ENCODE data around the gene R3HDM2.

R3HDM2 gene

DNA sequence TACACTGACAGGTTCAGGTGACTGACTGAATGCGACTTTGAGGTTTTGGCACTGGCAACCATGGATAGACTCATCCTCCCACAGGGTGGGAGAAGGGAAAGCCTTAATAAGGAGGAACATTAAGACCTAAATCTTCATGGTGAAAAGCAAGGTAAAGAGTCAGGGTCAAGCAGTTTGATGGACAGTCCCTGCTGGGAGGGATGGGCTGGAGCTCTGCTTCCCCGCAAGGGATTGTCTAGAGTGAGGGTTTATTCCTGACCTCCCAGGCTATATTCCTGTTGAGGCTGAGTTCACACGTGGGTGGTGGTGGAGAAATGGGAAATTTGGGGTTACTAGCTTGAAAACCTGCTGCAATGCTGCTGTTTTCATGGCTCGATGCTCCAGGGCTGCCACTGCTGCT, 170.5 kb downstream of the R3HDM2 start:
- Histone ChIP-seq H3K27ac (ENCODE audit: low read depth, low read length) (no peak overlapping the region), H3K9me3 (ENCODE audit: control insufficient read depth in 1 of 2, low read length in 2 of 2) (no peaks in the 10 kb centered on the region), H3K9ac (ENCODE audit: low read depth in 1 of 2, low read length in 2 of 2) (no peak overlapping the region), H3K4me1 (ENCODE audit: control insufficient read depth in 1 of 2, insufficient read depth in 2 of 2, low read length in 2 of 2) (no peaks in the 10 kb centered on the region), H3K36me3 (ENCODE audit: control insufficient read depth in 1 of 2, insufficient read depth in 2 of 2, low read length in 2 of 2) (peaks cover 34 to 65% of the 10 kb centered on the region in 2 donors), H3K27me3 (ENCODE audit: control insufficient read depth in 1 of 2, insufficient read depth in 2 of 2, low read length in 2 of 2) (no peaks in the 10 kb centered on the region), H3K4me3 (ENCODE audit: low read depth in 1 of 2, low read length in 2 of 2) (no peak overlapping the region)

DNA sequence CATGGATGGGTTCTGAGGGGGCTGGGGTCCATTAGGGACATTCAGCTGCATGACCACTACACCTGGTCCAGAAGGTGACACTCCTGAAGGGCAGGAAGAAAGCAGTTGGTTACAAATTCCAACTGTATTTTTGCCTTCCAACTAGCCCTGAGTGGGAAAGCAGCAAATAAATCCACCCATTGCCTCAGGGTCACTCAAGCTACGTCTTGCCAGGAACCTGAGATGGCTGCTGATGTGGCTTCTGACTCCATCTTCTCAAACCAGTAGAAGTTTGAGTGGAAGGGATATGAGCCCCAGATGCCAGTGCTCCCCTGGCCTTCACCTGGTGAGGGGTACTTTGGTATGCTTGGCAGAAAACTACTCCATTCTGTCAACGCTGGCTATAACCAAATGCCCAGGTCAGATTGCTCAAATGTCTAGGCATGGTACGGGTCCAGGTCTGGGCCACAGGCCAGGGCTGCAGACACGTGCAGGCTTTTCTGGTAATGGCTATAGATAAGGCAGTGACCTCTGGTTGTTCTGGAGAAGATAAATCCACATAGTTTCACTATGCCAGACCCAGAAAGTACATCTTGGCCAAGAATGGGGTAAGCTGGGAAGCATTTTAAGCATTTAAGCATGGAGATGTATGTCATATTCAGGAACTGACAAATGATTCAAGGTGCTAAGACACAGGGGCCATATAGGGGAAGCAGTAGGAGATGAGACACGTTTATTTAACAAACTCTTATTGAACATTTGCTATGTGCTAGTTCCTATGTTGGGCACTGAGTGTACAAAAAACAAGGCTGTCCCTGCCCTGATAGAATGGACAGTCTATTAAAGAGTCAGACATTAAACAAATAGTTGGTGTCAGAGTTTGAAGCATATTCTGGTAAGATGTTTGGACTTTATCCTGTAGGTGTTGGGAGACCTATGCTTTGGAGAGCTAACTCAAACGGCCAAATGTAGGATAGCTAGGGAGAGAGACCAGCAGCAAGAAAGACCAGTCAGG, 171.6 kb downstream of the R3HDM2 start:
- H3K36me3 ChIP-seq (ENCODE audit: control insufficient read depth in 1 of 2, insufficient read depth in 2 of 2, low read length in 2 of 2) = peaks cover 34 to 71% of the 10 kb centered on the region in 2 donors
- H3K9ac ChIP-seq (ENCODE audit: low read depth in 1 of 2, low read length in 2 of 2) = no peak overlapping the region
- H3K4me1 ChIP-seq (ENCODE audit: control insufficient read depth in 1 of 2, insufficient read depth in 2 of 2, low read length in 2 of 2) = no peaks in the 10 kb centered on the region
- no peaks in the 10 kb centered on the region for H3K27me3 ChIP-seq (ENCODE audit: control insufficient read depth in 1 of 2, insufficient read depth in 2 of 2, low read length in 2 of 2)
- H3K27ac ChIP-seq (ENCODE audit: low read depth, low read length) = no peak overlapping the region
- no peak overlapping the region for H3K4me3 ChIP-seq (ENCODE audit: low read depth in 1 of 2, low read length in 2 of 2)
- no peaks in the 10 kb centered on the region for H3K9me3 ChIP-seq (ENCODE audit: control insufficient read depth in 1 of 2, low read length in 2 of 2)

DNA sequence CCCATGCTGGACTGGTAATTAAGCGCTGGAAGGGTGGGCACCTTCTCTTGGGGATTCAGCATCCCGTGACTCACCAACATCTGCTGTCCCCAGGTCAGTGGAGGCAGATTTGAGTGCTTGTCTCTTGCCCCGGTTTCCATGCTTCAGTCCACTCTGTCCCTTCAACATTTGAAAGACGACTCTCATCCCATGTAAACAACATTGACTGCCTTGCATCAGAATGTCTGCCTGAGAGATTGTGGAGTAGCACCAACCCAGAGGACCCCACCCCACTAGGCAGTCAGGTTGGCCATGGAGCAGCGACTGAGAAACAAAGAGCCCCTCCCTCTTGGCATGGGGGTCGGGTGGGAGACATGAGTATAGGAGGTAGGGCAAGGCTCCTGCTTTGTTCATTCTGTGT, 174.9 kb downstream of the R3HDM2 start:
- H3K9ac ChIP-seq (ENCODE audit: low read depth in 1 of 2, low read length in 2 of 2) = no peak overlapping the region
- H3K27me3 ChIP-seq (ENCODE audit: control insufficient read depth in 1 of 2, insufficient read depth in 2 of 2, low read length in 2 of 2) = no peaks in the 10 kb centered on the region
- H3K9me3 ChIP-seq (ENCODE audit: control insufficient read depth in 1 of 2, low read length in 2 of 2) = no peaks in the 10 kb centered on the region
- no peaks in the 10 kb centered on the region for H3K4me1 ChIP-seq (ENCODE audit: control insufficient read depth in 1 of 2, insufficient read depth in 2 of 2, low read length in 2 of 2)
- H3K36me3 ChIP-seq (ENCODE audit: control insufficient read depth in 1 of 2, insufficient read depth in 2 of 2, low read length in 2 of 2) = peaks cover 34 to 55% of the 10 kb centered on the region in 2 donors
- H3K4me3 ChIP-seq (ENCODE audit: low read depth in 1 of 2, low read length in 2 of 2) = no peak overlapping the region
- no peak overlapping the region for H3K27ac ChIP-seq (ENCODE audit: low read depth, low read length)

DNA sequence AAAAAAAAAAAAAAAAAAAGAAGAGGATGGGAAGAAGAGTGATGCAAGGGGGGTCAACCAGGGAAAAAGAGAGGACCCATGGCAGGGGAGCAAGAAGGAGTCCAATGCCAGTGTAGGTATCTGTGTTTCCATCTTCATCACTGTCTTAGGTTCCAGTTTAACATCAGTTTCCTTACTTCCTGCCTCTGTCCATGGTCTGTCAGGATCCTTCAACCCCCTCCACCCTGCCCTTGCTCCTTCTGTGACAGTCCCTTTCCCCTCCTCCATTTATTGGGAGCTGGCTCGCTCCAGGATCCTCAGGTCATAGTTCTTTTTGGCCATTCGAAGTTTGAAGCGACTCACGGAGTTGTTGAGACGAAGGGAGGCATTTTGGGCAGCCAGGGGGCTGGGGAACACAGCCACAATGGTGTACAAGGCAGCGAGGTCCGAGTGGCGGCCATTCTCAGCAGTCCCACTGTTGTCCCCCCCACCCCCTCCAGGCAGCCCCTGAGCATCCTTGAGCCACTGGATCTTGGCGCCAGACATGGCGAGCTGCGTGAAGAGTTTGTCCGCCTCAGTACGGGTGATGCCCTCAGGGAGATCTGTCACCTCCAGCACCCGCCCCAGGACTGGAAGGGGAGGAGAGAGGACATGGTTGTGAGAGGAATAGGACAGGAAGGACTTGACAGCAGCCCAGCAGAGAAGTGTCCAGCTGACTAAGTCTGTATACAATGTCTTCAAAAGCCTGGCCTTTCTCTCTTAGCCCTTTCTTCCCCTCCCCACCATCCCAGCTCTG, 176.2 kb downstream of the R3HDM2 start:
- Histone ChIP-seq H3K27me3 (ENCODE audit: control insufficient read depth in 1 of 2, insufficient read depth in 2 of 2, low read length in 2 of 2) (no peaks in the 10 kb centered on the region), H3K27ac (ENCODE audit: low read depth, low read length) (no peak overlapping the region), H3K4me3 (ENCODE audit: low read depth in 1 of 2, low read length in 2 of 2) (no peak overlapping the region), H3K9me3 (ENCODE audit: control insufficient read depth in 1 of 2, low read length in 2 of 2) (no peaks in the 10 kb centered on the region), H3K36me3 (ENCODE audit: control insufficient read depth in 1 of 2, insufficient read depth in 2 of 2, low read length in 2 of 2) (peaks cover 25 to 46% of the 10 kb centered on the region in 2 donors), H3K9ac (ENCODE audit: low read depth in 1 of 2, low read length in 2 of 2) (no peak overlapping the region), H3K4me1 (ENCODE audit: control insufficient read depth in 1 of 2, insufficient read depth in 2 of 2, low read length in 2 of 2) (no peaks in the 10 kb centered on the region)

DNA sequence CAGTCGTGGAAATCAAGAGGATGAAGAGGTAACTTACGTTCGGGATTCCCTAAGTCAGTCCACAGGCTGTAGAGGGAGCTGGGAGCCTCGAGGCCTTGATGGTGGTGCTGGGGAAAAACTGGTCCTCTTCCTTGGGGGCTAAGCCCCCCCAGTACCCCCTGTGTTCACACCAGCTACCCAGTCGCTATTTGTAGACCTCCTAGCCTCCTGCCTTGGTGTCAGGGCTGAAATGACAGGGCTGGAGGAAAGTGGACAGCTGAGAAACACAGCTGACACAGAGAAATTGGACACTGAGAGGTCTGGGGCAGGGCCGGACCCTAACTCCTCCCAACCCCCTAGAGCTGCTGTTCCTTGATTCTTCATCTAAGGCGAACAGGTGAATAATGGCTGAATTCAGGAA, 179.9 kb downstream of the R3HDM2 start, which contains the start of gene STAC3:
STAC3 (minus strand) TSS at position 232 of the 400 bp plus-strand sequence. CDS start 1,551 bp downstream, outside the sequence.
- no peaks in the 10 kb centered on the region for H3K27me3 ChIP-seq (ENCODE audit: control insufficient read depth in 1 of 2, insufficient read depth in 2 of 2, low read length in 2 of 2)
- H3K4me1 ChIP-seq (ENCODE audit: control insufficient read depth in 1 of 2, insufficient read depth in 2 of 2, low read length in 2 of 2) = no peaks in the 10 kb centered on the region
- H3K9me3 ChIP-seq (ENCODE audit: control insufficient read depth in 1 of 2, low read length in 2 of 2) = no peaks in the 10 kb centered on the region
- no peak within 1 kb of the TSS for H3K9ac ChIP-seq (ENCODE audit: low read depth in 1 of 2, low read length in 2 of 2)
- H3K36me3 ChIP-seq (ENCODE audit: control insufficient read depth in 1 of 2, insufficient read depth in 2 of 2, low read length in 2 of 2) = peaks cover under 1 to 15% of the 10 kb centered on the region in 2 donors
- H3K27ac ChIP-seq (ENCODE audit: low read depth, low read length) = no peak within 1 kb of the TSS
- H3K4me3 ChIP-seq (ENCODE audit: low read depth in 1 of 2, low read length in 2 of 2) = no peak within 1 kb of the TSS

DNA sequence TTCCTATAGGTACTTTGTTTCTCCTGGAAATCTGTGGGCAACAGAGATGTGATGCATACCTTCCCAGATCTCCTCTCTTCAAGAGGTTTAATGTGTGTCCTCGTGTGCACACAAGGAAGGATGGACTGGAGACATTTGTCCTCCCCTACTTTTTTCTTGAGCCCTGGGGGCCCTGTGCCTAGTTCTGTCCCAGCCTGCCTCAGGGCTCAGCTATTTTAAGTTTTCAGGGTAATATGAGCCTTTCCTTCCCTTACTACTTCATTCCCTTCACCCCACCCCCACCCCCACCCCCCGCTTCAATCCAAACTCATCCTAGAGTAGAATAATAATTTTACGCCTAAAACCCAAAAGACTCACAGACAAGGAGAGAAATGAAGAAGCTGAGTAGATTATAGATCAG, 180.3 kb downstream of the R3HDM2 start:
- H3K4me1 ChIP-seq (ENCODE audit: control insufficient read depth in 1 of 2, insufficient read depth in 2 of 2, low read length in 2 of 2) = no peaks in the 10 kb centered on the region
- H3K4me3 ChIP-seq (ENCODE audit: low read depth in 1 of 2, low read length in 2 of 2) = no peak overlapping the region
- no peaks in the 10 kb centered on the region for H3K27me3 ChIP-seq (ENCODE audit: control insufficient read depth in 1 of 2, insufficient read depth in 2 of 2, low read length in 2 of 2)
- no peaks in the 10 kb centered on the region for H3K9me3 ChIP-seq (ENCODE audit: control insufficient read depth in 1 of 2, low read length in 2 of 2)
- peaks cover 0 to 11% of the 10 kb centered on the region in 2 donors for H3K36me3 ChIP-seq (ENCODE audit: control insufficient read depth in 1 of 2, insufficient read depth in 2 of 2, low read length in 2 of 2)
- no peak overlapping the region for H3K27ac ChIP-seq (ENCODE audit: low read depth, low read length)
- no peak overlapping the region for H3K9ac ChIP-seq (ENCODE audit: low read depth in 1 of 2, low read length in 2 of 2)

DNA sequence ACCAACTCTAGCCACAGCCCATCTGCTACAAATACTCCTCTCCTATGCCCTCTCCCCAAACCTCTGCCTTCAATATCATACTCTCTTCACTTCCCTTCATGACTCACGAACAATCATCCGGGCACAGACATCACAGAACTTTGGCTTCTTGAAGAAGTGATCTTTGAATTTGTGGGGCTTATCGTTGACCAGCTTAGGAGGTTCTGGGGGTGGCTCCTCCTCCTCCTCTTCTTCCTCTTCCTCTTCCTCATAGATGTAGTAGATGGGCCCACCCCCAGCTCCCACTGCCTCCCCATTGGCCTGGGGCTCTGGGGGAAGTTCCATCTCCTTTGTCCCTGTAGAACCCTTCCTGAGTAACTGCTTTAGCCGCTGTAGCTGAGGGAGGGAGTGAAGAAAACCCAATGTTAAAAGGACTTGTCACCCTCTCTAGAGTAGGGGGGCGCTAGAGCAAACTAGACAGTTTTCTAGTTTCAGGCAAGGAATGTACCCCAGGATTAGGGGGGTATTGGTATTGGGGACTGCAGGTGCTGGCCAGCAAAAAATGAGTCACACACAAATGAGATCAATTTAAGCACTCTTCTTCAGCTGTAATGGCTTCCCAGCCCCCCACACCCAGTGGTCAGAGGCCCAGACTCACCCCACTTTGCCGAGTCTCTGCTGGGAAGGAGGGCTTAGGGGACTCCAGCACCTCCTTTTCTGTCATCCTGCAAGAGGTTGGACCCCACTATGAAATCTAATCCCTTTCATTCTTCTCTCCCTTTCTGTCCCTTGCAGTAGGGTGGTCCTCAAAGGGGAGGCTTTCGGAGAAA, 181.7 kb downstream of the R3HDM2 start:
- Histone ChIP-seq H3K9ac (ENCODE audit: low read depth in 1 of 2, low read length in 2 of 2) (no peak overlapping the region), H3K36me3 (ENCODE audit: control insufficient read depth in 1 of 2, insufficient read depth in 2 of 2, low read length in 2 of 2) (no peaks in the 10 kb centered on the region), H3K27me3 (ENCODE audit: control insufficient read depth in 1 of 2, insufficient read depth in 2 of 2, low read length in 2 of 2) (no peaks in the 10 kb centered on the region), H3K4me1 (ENCODE audit: control insufficient read depth in 1 of 2, insufficient read depth in 2 of 2, low read length in 2 of 2) (no peaks in the 10 kb centered on the region), H3K27ac (ENCODE audit: low read depth, low read length) (no peak overlapping the region), H3K4me3 (ENCODE audit: low read depth in 1 of 2, low read length in 2 of 2) (no peak overlapping the region), H3K9me3 (ENCODE audit: control insufficient read depth in 1 of 2, low read length in 2 of 2) (no peaks in the 10 kb centered on the region)

DNA sequence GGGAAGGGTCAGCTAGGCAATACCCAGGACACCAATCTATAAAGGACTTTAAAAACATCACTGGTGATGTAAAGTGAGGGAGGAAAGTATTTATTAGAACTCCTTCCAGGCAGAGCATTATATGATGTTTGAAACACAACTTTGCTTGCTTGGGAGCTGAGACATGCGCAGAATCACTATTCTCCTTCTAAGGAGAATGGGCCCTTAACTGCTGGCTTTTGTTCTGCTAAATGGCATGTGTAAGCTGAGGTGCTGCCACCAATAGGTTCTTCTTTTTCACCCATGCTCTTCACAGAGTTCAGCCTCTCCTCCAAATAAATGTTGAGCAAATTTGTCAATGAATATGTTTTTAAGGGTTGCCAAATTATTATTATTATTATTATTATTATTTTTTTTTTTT, 183.8 kb downstream of the R3HDM2 start:
- Histone ChIP-seq H3K4me1 (ENCODE audit: control insufficient read depth in 1 of 2, insufficient read depth in 2 of 2, low read length in 2 of 2) (peaks cover 14 to 16% of the 10 kb centered on the region in 2 donors), H3K4me3 (ENCODE audit: low read depth in 1 of 2, low read length in 2 of 2) (no peak overlapping the region), H3K27me3 (ENCODE audit: control insufficient read depth in 1 of 2, insufficient read depth in 2 of 2, low read length in 2 of 2) (peaks cover 8% of the 10 kb centered on the region in 2 donors), H3K36me3 (ENCODE audit: control insufficient read depth in 1 of 2, insufficient read depth in 2 of 2, low read length in 2 of 2) (no peaks in the 10 kb centered on the region), H3K9ac (ENCODE audit: low read depth in 1 of 2, low read length in 2 of 2) (no peak overlapping the region), H3K27ac (ENCODE audit: low read depth, low read length) (no peak overlapping the region), H3K9me3 (ENCODE audit: control insufficient read depth in 1 of 2, low read length in 2 of 2) (no peaks in the 10 kb centered on the region)

DNA sequence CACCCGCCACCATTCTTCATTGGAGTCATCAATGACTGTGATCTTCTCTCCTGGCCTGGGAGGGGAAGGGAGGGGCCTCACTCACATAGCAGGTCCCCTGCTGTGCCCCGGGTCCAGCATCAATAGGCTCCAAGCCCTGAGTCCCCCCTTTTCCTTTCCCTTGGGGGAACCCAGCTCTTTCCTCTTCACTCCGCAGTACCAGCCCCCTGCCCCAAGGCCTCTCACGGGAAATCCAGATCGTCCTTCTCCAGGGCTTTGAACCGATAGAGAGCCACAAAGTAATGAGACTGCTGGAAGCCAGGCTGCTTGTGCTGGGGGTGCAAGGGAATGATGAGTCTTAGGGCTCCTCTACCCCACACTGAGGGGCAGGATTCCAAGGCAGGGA, 186.5 kb downstream of the R3HDM2 start:
- H3K27ac ChIP-seq (ENCODE audit: low read depth, low read length) = no peak overlapping the region
- no peak overlapping the region for H3K9ac ChIP-seq (ENCODE audit: low read depth in 1 of 2, low read length in 2 of 2)
- H3K36me3 ChIP-seq (ENCODE audit: control insufficient read depth in 1 of 2, insufficient read depth in 2 of 2, low read length in 2 of 2) = no peaks in the 10 kb centered on the region
- no peak overlapping the region for H3K4me3 ChIP-seq (ENCODE audit: low read depth in 1 of 2, low read length in 2 of 2)
- H3K9me3 ChIP-seq (ENCODE audit: control insufficient read depth in 1 of 2, low read length in 2 of 2) = no peaks in the 10 kb centered on the region
- H3K4me1 ChIP-seq (ENCODE audit: control insufficient read depth in 1 of 2, insufficient read depth in 2 of 2, low read length in 2 of 2) = peaks cover 22 to 44% of the 10 kb centered on the region in 2 donors
- H3K27me3 ChIP-seq (ENCODE audit: control insufficient read depth in 1 of 2, insufficient read depth in 2 of 2, low read length in 2 of 2) = peaks cover 35% of the 10 kb centered on the region in 2 donors
